ENCODE measurements around the gene STEAP3.

Gene STEAP3

DNA sequence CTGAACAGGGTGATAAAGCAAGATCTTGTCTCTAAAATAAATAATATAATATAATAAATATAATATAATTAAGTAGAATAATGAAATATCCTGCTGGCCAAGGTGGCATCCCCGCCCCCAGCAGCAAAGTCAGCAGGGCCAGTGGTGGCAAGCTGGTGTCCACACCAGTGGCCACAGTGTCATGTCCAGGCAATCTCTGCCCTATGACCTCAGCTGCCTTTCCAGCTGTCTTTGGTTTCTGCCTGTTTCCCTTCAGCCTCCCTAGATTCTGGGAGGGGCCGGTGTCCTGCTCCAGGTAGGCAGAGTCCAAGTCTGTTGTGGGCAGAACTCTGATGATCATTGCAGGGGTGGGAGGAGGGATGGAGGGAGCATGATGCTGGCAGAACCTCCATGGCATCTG is 16.2 kb upstream of the STEAP3 start:
- TF ChIP-seq, protein P1, sequence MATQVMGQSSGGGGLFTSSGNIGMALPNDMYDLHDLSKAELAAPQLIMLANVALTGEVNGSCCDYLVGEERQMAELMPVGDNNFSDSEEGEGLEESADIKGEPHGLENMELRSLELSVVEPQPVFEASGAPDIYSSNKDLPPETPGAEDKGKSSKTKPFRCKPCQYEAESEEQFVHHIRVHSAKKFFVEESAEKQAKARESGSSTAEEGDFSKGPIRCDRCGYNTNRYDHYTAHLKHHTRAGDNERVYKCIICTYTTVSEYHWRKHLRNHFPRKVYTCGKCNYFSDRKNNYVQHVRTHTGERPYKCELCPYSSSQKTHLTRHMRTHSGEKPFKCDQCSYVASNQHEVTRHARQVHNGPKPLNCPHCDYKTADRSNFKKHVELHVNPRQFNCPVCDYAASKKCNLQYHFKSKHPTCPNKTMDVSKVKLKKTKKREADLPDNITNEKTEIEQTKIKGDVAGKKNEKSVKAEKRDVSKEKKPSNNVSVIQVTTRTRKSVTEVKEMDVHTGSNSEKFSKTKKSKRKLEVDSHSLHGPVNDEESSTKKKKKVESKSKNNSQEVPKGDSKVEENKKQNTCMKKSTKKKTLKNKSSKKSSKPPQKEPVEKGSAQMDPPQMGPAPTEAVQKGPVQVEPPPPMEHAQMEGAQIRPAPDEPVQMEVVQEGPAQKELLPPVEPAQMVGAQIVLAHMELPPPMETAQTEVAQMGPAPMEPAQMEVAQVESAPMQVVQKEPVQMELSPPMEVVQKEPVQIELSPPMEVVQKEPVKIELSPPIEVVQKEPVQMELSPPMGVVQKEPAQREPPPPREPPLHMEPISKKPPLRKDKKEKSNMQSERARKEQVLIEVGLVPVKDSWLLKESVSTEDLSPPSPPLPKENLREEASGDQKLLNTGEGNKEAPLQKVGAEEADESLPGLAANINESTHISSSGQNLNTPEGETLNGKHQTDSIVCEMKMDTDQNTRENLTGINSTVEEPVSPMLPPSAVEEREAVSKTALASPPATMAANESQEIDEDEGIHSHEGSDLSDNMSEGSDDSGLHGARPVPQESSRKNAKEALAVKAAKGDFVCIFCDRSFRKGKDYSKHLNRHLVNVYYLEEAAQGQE (IDR thresholded peaks at IDR 0.05; ENCODE audit: insufficient read depth in 1 of 2, low read depth in 2 of 2, low read length in 2 of 2), result no peak
- TF ChIP-seq FOXP2 (optimal IDR thresholded peaks at IDR 0.05; ENCODE audit: borderline replicate concordance, extremely low read depth, extremely low read length, insufficient read depth) (no peak), TAF1 (IDR thresholded peaks at IDR 0.05; ENCODE audit: borderline replicate concordance, insufficient read depth, low read length) (no peak), SIN3A (IDR thresholded peaks at IDR 0.05; ENCODE audit: borderline replicate concordance, insufficient read depth, low read length) (no peak), POLR2AphosphoS5 (IDR thresholded peaks at IDR 0.05; ENCODE audit: low read depth, low read length) (no peak)

GRCh38 chr2:119208791-119209203 is 14.8 kb upstream of the STEAP3 start:
- TF ChIP-seq FOXP2 (optimal IDR thresholded peaks at IDR 0.05; ENCODE audit: borderline replicate concordance, extremely low read depth, extremely low read length, insufficient read depth), result no peak
- TF ChIP-seq POLR2AphosphoS5 (IDR thresholded peaks at IDR 0.05; ENCODE audit: low read depth, low read length), result no peak
- no peak for TF ChIP-seq TAF1 (IDR thresholded peaks at IDR 0.05; ENCODE audit: borderline replicate concordance, insufficient read depth, low read length)
- TF ChIP-seq SIN3A (IDR thresholded peaks at IDR 0.05; ENCODE audit: borderline replicate concordance, insufficient read depth, low read length), result no peak
- TF ChIP-seq, protein P1 (IDR thresholded peaks at IDR 0.05; ENCODE audit: insufficient read depth in 1 of 2, low read depth in 2 of 2, low read length in 2 of 2), result no peak

DNA sequence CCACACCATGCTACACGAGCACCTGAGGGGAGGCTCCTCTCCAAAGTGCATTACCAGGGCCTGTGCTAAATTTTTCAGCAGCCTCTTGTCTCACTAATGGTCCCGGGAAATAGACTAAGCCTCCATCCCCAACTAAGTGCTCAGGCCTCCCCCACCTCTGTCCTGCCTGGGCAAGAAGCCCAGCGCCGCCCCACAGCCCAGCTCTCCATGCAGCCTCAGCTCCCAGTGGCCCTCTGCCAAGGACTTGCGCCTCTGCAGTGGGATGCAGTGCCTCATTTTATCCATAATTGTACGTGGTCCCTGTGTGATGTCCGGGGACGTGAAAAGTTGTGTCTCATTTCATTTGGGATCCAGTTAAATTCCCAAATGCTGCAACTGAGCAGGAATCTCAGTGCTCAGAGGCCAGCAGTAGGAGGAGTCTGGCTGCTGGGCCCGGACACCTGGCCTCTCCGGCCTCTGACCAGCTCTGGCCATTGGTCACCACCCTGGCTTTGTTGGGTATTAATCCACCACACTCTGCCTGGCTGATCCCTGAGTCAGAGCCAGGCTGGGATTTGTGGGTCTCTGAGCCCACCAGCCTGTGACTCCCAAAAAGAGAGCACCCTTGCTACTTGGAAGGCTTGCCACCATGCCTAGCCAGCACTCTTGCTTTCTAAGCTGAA is 11.4 kb upstream of the STEAP3 start:
- TF ChIP-seq, protein P1 (IDR thresholded peaks at IDR 0.05; ENCODE audit: insufficient read depth in 1 of 2, low read depth in 2 of 2, low read length in 2 of 2), result no peak
- TF ChIP-seq TAF1 (IDR thresholded peaks at IDR 0.05; ENCODE audit: borderline replicate concordance, insufficient read depth, low read length) (no peak), SIN3A (IDR thresholded peaks at IDR 0.05; ENCODE audit: borderline replicate concordance, insufficient read depth, low read length) (no peak), FOXP2 (optimal IDR thresholded peaks at IDR 0.05; ENCODE audit: borderline replicate concordance, extremely low read depth, extremely low read length, insufficient read depth) (no peak), POLR2AphosphoS5 (IDR thresholded peaks at IDR 0.05; ENCODE audit: low read depth, low read length) (no peak)

- TF ChIP-seq POLR2AphosphoS5 (IDR thresholded peaks at IDR 0.05; ENCODE audit: low read depth, low read length), result no peak
- TF ChIP-seq TAF1 (IDR thresholded peaks at IDR 0.05; ENCODE audit: borderline replicate concordance, insufficient read depth, low read length), result no peak
- TF ChIP-seq SIN3A (IDR thresholded peaks at IDR 0.05; ENCODE audit: borderline replicate concordance, insufficient read depth, low read length), result no peak
- TF ChIP-seq FOXP2 (optimal IDR thresholded peaks at IDR 0.05; ENCODE audit: borderline replicate concordance, extremely low read depth, extremely low read length, insufficient read depth), result no peak
- TF ChIP-seq, protein P1 (IDR thresholded peaks at IDR 0.05; ENCODE audit: insufficient read depth in 1 of 2, low read depth in 2 of 2, low read length in 2 of 2), result no peak
These were observed 9.1 kb upstream of the STEAP3 start for GRCh38 chr2:119214453-119215037.

All from PFSK-1 (cell line).